ENCODE data around the gene KTN1. TPM values are rescaled to one million over a fixed set of nuclear protein-coding genes. Genes with fewer than 3 reads are reported as not detected.

The KTN1 gene
- total and polyA plus RNA-seq, 8 donors, result 125 to 171 (median 140) TPM

DNA sequence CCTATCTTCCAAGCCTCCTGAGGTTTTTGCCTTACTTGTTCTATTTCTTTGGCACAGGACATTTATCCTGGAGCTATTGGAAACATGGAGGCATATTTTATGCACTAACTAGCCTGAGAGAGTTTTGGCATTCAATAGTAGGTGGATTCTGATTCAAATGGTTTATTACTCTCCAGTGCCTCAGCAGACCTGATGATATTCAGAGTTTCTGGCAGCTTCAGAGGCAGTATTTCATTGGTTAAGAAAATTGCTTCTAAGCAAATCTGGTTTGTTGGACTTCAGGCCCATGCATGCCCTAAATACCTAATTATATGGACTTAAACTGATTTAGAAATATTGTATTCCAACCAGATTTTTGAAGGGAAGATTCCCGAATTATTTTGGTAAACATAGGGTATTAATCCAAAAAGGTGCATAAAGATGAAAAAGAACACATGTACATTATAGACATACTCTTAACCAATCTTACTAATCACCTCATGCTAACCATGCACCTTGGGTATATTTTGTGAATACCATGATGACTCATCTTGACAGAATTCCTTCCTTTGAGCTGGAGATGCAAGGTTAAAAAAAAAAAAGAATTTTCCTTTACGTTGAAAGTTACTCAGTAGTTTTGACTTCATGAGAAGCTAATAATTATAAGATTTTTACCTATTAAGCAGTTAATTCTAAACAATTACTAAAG, 44.3 kb upstream of the KTN1 start:
- intact Hi-C loops (cut with DNase I), result no loop called here
- H3K36me3 ChIP-seq, result no peaks in the 10 kb centered on the region

DNA sequence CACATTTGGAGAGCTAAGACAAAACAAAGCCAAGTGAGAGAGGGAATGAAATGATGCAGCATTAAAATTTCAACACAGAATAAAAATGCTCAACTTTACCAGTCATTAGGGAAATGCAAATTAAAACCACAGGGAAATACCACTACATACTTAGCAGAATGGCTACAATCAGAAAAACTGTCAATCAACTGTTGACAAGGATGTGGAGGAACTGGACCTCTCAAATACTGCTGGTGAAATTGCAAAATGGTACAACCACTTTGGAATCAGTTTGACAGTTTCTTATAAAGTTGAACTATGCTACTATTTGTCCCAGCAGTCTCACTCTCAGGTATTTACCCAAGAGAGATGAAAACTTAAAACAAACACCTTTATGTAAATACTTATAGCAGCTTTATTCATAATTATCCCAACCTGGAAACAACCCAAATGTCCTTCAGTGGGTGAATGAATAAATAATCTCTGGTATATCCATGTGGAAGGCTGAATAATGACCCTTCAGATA, 43.8 kb upstream of the KTN1 start:
- Histone ChIP-seq H3K4me1 (no peaks in the 10 kb centered on the region), H3K4me3 (no peak overlapping the region), H3K27me3 (no peaks in the 10 kb centered on the region), H3K9me3 (peaks cover 0 to 6% of the 10 kb centered on the region in 2 donors), H3K36me3 (no peaks in the 10 kb centered on the region), H3K27ac (no peak overlapping the region)
- intact Hi-C loops (cut with DNase I), result no loop called here
- ATAC-seq, result peak; percentile 71
- DNase-seq, result no peak
- TF ChIP-seq, protein P1, sequence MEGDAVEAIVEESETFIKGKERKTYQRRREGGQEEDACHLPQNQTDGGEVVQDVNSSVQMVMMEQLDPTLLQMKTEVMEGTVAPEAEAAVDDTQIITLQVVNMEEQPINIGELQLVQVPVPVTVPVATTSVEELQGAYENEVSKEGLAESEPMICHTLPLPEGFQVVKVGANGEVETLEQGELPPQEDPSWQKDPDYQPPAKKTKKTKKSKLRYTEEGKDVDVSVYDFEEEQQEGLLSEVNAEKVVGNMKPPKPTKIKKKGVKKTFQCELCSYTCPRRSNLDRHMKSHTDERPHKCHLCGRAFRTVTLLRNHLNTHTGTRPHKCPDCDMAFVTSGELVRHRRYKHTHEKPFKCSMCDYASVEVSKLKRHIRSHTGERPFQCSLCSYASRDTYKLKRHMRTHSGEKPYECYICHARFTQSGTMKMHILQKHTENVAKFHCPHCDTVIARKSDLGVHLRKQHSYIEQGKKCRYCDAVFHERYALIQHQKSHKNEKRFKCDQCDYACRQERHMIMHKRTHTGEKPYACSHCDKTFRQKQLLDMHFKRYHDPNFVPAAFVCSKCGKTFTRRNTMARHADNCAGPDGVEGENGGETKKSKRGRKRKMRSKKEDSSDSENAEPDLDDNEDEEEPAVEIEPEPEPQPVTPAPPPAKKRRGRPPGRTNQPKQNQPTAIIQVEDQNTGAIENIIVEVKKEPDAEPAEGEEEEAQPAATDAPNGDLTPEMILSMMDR (IDR thresholded peaks at IDR 0.05), result no peak

More for the DNA sequence above, 44.3 kb upstream of the KTN1 start:
- H3K9me3 ChIP-seq, result peaks cover 0 to 6% of the 10 kb centered on the region in 2 donors
- DNase-seq, result no peak
- H3K4me3 ChIP-seq, result no peak overlapping the region
- ATAC-seq, result no peak
- H3K27me3 ChIP-seq, result no peaks in the 10 kb centered on the region
- no peak overlapping the region for H3K27ac ChIP-seq
- TF ChIP-seq, protein P1 (IDR thresholded peaks at IDR 0.05), result no peak
- H3K4me1 ChIP-seq, result no peaks in the 10 kb centered on the region

DNA sequence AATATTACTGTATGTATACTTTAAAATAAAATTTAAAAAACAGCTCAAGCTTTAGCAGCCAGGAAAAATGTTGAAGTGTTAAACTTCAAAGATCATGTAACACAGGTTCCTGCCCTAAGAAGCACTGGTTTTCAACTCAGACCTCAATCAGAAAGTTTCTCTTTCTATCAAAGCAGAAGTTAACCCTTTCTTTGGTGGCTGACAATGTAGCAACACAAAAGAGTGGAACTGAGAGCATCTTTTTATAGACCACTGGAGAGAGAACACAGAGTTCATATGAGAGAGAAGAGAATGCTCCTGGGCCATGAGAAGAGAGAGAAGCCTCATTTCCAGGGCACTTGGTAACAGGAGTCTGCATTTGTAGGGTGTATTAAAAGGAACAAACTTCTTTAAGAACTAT, 42.2 kb upstream of the KTN1 start:
- Histone ChIP-seq H3K27me3 (no peaks in the 10 kb centered on the region), H3K4me1 (no peaks in the 10 kb centered on the region), H3K4me3 (no peak overlapping the region), H3K9me3 (peaks cover 0 to 6% of the 10 kb centered on the region in 2 donors), H3K27ac (no peak overlapping the region), H3K36me3 (no peaks in the 10 kb centered on the region)
- DNase-seq (no peak), ATAC-seq (no peak)
- intact Hi-C loops (cut with DNase I), result no loop called here
- TF ChIP-seq, protein P1 (IDR thresholded peaks at IDR 0.05), result no peak

DNA sequence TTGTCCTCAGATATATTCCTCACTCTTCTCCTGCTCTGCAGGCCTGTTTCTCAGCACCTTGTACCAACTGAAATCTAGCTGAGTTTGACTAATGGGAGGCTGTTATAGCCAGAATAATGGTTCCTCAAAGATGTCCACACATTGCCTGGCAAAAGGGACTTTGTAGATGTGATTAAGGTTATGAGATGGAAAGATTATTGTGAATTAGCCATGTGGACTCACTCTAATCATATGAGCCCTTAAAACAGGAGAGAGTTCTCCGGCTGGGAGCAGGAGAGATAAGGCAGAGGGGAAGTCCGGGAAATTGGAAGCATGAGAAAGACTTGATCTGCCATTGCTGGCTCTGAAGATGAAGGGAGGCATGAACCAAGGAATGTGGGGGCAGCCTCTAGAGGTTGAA, 40.0 kb upstream of the KTN1 start:
- intact Hi-C loops (cut with DNase I), result no loop called here
- no peak for ATAC-seq

More for the DNA sequence above, 40.0 kb upstream of the KTN1 start:
- H3K4me3 ChIP-seq, result no peak overlapping the region
- no peaks in the 10 kb centered on the region for H3K27me3 ChIP-seq
- peaks cover 0 to 6% of the 10 kb centered on the region in 2 donors for H3K9me3 ChIP-seq
- no peak overlapping the region for H3K27ac ChIP-seq
- H3K36me3 ChIP-seq, result no peaks in the 10 kb centered on the region
- TF ChIP-seq, protein P1 (IDR thresholded peaks at IDR 0.05), result no peak
- DNase-seq, result no peak
- no peaks in the 10 kb centered on the region for H3K4me1 ChIP-seq
